ENCODE results near the gene NALCN.

NALCN gene

DNA sequence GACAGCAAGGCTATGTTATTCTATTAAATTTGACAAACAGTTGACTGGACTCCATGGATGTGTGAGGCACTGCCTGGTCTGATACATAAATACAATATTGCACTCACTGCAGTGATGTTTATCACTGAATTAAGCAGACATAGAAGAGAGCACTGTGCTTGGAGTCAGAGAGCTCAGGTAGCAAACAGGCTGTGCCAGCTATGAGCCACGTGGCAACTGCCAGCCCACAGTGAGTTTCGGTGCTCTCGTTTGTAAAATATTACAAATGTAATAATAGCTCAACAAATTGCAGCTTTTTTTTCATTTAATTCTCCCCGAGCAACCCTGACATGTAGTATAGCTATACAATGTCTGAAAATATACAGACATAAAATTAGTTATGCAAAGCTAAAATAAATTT, 237.3 kb downstream of the NALCN start:
- FAIRE-seq (no peak), DNase-seq (ENCODE audit: insufficient read length) (no peak)
- TF ChIP-seq TAF1 (IDR thresholded peaks at IDR 0.05; ENCODE audit: borderline replicate concordance, low read depth, low read length) (no peak), POLR2A (IDR thresholded peaks at IDR 0.05; ENCODE audit: low read depth, low read length) (no peak), POLR2AphosphoS5 (IDR thresholded peaks at IDR 0.05; ENCODE audit: low read depth, low read length) (no peak)

DNA sequence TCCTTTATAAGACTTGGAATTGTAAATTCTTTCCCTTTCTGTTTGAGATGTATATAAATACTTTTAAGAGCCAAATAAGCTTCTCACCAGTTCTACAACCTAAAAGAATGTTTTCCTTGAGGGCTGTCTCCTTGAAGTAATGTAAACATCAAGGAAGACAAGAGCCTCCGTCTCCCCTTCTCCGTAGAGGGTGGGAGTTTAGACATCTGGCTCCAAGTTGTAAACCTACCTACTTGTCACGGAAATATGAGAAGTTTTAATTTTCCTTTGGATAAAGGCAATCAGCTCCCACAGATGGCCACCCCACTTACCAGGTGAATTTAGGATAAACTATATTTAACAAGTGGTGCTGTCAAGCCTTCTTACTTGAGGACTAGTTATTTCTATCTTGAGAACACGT, 237.9 kb downstream of the NALCN start:
- FAIRE-seq: no peak
- TF ChIP-seq TAF1 (IDR thresholded peaks at IDR 0.05; ENCODE audit: borderline replicate concordance, low read depth, low read length): no peak
- no peak for TF ChIP-seq POLR2A (IDR thresholded peaks at IDR 0.05; ENCODE audit: low read depth, low read length)
- TF ChIP-seq POLR2AphosphoS5 (IDR thresholded peaks at IDR 0.05; ENCODE audit: low read depth, low read length): no peak
- DNase-seq (ENCODE audit: insufficient read length): no peak

DNA sequence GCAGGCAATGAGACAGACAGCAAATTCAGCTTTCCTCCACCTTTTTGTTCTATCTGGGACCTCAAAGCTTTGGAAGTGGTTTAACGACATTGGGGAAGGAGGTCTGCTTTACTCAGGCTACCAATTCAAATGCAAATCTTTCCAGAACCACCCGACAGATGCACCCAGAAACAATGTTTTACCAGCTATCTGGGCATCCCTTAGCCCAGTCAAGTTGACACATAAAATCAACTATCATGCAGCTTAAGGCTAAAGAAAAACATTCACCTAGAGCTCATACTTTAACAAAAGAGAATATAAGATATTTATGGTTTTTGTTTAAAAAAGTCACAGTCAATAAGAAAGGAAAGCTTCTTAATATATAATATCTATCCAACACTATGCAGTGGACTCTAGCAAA, 246.0 kb downstream of the NALCN start:
- TF ChIP-seq POLR2AphosphoS5 (IDR thresholded peaks at IDR 0.05; ENCODE audit: low read depth, low read length) (no peak), POLR2A (IDR thresholded peaks at IDR 0.05; ENCODE audit: low read depth, low read length) (no peak), TAF1 (IDR thresholded peaks at IDR 0.05; ENCODE audit: borderline replicate concordance, low read depth, low read length) (no peak)
- FAIRE-seq: no peak
- DNase-seq (ENCODE audit: insufficient read length): no peak

DNA sequence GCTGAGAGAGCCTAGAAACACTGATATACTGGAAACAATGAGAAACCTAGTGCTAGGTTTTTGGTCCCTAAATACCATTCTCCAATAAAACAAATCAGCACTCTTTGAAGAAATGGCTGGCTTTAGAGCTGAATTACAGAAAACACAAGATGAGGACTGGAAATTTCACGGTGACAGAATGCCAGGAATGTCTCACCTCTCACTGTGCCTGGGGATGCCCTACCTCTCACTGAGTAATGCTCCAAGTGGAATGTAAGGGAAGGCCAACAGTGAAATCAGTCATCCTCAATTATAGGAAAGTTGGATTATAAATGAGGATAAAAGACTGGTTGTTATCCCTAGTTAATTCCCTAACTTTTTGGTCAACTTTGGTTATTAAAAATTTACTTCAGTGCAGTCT, 259.0 kb downstream of the NALCN start:
- FAIRE-seq: no peak
- TF ChIP-seq POLR2AphosphoS5 (IDR thresholded peaks at IDR 0.05; ENCODE audit: low read depth, low read length) (no peak), POLR2A (IDR thresholded peaks at IDR 0.05; ENCODE audit: low read depth, low read length) (no peak), TAF1 (IDR thresholded peaks at IDR 0.05; ENCODE audit: borderline replicate concordance, low read depth, low read length) (no peak)
- DNase-seq (ENCODE audit: insufficient read length): no peak

DNA sequence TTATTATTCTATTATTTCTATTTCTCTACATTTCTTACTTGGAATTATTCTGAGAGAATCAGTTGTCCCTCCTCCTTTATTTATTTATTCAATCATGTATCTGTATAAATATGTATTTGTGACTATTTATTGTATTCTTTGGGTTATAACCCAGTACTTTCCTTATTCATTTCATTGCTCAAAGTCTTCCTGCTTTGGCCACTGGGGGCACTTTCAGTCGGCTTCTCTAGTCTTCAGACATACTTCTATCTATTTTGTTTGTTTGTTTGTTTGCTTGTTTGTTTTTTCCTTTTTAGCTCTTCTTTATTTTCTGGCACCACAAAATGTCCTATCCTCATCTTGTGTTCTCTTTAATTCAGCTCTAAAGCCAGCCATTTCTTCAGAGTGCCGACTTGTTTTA, 260.4 kb downstream of the NALCN start:
- TF ChIP-seq POLR2A (IDR thresholded peaks at IDR 0.05; ENCODE audit: low read depth, low read length): no peak
- no peak for TF ChIP-seq POLR2AphosphoS5 (IDR thresholded peaks at IDR 0.05; ENCODE audit: low read depth, low read length)
- no peak for TF ChIP-seq TAF1 (IDR thresholded peaks at IDR 0.05; ENCODE audit: borderline replicate concordance, low read depth, low read length)
- DNase-seq (ENCODE audit: insufficient read length): no peak
- no peak for FAIRE-seq

DNA sequence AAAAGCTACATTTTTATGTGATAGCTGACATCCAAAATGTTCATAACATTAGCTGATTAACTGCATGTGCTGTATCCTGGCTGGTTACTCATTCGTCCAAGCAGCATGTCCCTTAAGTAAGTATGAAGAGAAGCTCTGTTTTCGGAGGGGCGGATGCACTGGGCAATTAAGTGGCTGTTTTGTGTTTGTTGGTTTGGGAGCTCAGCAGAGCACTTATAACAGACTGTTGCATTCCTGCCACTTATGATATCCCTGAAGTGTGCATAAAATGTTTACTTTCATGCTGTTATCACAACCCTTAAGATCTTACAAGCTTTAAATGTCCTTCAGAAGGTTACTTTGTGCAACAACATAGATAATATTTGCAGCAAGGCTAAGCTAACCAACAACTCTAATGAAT, 264.1 kb downstream of the NALCN start:
- DNase-seq (ENCODE audit: insufficient read length) (no peak), FAIRE-seq (no peak)

DNA sequence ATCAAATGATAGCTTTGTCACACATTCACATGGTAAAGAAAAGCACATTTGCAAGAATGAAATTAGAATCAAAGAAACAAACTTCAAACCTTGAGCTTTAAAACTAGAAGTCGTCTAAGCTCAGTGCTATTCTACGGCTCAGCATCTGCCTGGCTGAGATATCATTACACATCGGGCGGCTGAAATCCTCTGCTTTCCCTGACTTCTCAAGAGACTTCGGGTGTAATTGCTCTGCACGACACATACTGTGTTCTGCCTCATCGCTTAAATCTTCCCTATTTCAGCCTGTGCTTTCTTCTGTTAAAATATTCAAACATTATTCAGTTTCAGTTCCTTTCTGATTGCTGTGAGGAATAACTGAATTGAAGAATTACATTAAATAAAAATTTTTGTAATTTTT, 265.3 kb downstream of the NALCN start:
- no peak for DNase-seq (ENCODE audit: insufficient read length)
- TF ChIP-seq POLR2AphosphoS5 (IDR thresholded peaks at IDR 0.05; ENCODE audit: low read depth, low read length): no peak
- TF ChIP-seq TAF1 (IDR thresholded peaks at IDR 0.05; ENCODE audit: borderline replicate concordance, low read depth, low read length): no peak
- TF ChIP-seq POLR2A (IDR thresholded peaks at IDR 0.05; ENCODE audit: low read depth, low read length): no peak
- no peak for FAIRE-seq

More for the DNA sequence above, 264.1 kb downstream of the NALCN start:
- TF ChIP-seq POLR2A (IDR thresholded peaks at IDR 0.05; ENCODE audit: low read depth, low read length): no peak
- no peak for TF ChIP-seq POLR2AphosphoS5 (IDR thresholded peaks at IDR 0.05; ENCODE audit: low read depth, low read length)

DNA sequence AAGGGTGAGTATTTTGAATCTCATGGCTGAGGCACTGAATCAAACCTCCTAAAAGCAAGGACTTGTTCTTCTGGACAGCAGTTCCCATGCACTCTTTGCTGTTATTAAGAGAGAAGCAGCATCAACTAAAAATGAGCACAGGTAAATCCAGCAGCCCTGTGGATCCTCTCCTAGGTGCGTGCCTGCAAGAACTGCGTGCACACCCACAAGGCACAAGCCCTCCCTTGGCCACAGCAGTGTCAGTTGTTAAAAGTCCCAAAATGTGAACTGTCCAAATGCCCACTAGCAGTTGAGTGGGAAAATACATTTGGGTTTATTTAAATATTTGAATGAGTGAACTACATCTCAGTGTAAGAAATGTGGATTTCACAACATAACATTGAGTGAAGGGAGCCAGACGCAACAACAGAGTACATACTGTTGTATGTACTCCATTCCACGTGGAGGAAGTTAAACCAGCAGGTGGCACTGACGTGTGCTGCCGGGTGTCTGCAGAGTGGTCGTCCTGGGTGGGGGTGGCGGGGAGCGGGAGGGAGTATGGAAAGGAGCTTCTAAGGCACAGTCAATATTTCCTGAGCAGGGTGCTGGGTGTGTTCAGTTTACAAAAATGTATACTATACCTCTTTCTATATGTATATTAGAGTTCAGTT, 266.4 kb downstream of the NALCN start:
- FAIRE-seq (no peak), DNase-seq (ENCODE audit: insufficient read length) (no peak)
- TF ChIP-seq POLR2A (IDR thresholded peaks at IDR 0.05; ENCODE audit: low read depth, low read length): no peak
- TF ChIP-seq POLR2AphosphoS5 (IDR thresholded peaks at IDR 0.05; ENCODE audit: low read depth, low read length): no peak
- no peak for TF ChIP-seq TAF1 (IDR thresholded peaks at IDR 0.05; ENCODE audit: borderline replicate concordance, low read depth, low read length)

DNA sequence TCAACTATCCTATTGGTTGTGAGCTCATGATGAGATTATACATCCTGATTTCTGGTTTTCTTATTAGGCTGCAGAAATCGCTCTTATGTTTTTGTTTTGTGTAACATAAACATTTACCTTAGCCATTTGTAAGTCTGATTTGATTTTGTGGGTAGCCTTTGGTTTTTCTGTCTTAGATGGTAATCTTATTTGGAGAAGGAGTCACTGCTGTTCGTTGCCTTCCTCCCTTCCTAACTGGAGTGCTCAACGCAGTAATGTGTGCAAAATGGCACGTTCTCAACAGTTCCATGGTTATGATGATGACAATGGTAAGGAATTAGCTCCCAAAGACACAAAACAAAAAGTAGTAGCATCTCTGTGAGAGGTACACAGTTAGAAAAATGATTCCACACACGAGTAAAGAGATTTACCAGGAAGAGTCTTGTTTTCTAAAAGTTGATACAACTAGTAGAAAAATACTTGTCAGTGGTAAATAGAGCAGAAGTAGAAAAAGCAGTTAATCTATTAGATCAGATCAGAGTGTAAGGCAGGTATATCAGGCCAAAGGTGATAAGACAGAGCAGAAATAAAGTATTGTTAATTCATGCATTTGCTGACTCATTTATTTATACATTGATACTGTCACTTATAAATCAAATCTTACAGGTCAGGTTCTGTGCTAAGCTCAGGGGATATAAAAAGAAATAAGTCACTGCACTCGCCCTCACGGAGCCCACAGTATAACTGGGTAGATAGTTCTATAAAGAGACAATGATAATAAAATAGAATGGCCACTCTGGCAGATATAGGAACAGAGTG, 270.0 kb downstream of the NALCN start:
- DNase-seq (ENCODE audit: insufficient read length) (no peak), FAIRE-seq (no peak)
- no peak for TF ChIP-seq TAF1 (IDR thresholded peaks at IDR 0.05; ENCODE audit: borderline replicate concordance, low read depth, low read length)
- no peak for TF ChIP-seq POLR2A (IDR thresholded peaks at IDR 0.05; ENCODE audit: low read depth, low read length)
- no peak for TF ChIP-seq POLR2AphosphoS5 (IDR thresholded peaks at IDR 0.05; ENCODE audit: low read depth, low read length)

DNA sequence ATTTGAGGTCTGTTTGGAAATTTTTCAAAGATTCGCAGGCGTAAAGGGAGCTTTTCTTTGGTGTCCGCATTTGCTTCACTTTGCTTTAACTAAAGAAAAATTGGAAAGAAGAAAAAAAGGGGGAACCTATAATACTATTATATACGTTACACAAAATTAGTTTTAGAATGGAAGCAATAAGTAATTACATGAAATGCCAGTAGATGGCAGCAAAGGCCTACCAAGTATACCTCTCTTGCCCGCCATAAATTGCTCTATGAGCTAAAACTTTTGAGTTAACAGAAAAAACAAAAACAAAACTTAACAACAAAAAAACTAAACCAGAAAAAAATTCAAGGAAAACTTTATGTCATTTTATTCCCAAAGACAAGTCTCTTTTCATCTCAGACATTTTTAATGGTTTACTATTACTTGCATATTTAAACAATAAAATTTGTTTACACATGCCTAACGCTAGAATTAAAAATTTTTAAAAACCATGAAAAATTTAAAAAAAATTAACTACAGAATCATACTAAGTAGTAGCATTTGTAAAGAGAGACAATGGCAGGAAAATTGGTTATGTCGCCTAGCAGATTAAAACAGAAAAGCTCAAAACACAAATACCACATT, 271.4 kb downstream of the NALCN start:
- TF ChIP-seq TAF1 (IDR thresholded peaks at IDR 0.05; ENCODE audit: borderline replicate concordance, low read depth, low read length) (no peak), POLR2AphosphoS5 (IDR thresholded peaks at IDR 0.05; ENCODE audit: low read depth, low read length) (no peak), POLR2A (IDR thresholded peaks at IDR 0.05; ENCODE audit: low read depth, low read length) (no peak)
- DNase-seq (ENCODE audit: insufficient read length) (no peak), FAIRE-seq (peak; percentile 71)

DNA sequence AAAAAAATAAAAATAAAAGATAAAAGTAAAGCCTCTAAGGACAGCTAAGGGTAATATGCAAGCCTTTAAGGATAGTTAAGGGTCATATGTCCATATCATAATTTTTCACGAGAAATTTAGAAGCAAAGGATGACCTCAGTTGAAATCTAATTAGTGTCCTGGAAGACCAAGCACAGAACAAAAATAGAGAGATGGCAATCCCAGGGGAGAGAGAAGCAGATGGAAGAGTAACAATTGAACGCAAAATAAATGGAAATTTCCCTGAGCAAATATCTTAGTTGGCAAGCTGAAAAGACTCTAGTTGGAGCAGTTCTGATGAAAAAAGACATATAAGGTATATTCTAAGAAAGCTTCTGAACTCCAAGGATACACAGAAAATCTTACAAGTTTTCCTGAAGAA, 275.4 kb downstream of the NALCN start:
- no peak for FAIRE-seq
- TF ChIP-seq TAF1 (IDR thresholded peaks at IDR 0.05; ENCODE audit: borderline replicate concordance, low read depth, low read length): no peak
- TF ChIP-seq POLR2A (IDR thresholded peaks at IDR 0.05; ENCODE audit: low read depth, low read length): no peak
- TF ChIP-seq POLR2AphosphoS5 (IDR thresholded peaks at IDR 0.05; ENCODE audit: low read depth, low read length): no peak

More for the DNA sequence above, 275.4 kb downstream of the NALCN start:
- no peak for DNase-seq (ENCODE audit: insufficient read length)
